Panc1 (cell line): ENCODE measurements around the gene CAMSAP2. TPM values are rescaled to one million over a fixed set of nuclear protein-coding genes. Genes with fewer than 3 reads are reported as not detected.

ENCODE experiments used
- ATAC-seq: fragments of 200-7000 bp; cut with Tn5 transposase; 2 replicates; pipeline ENCODE4 v1.9.1; 2020; ENCODE audit warnings: mild to moderate bottlenecking, moderate library complexity
- BruUV-seq: library from RNA; stranded (reverse); fragments of 400-500 nt; replicated peaks from 2 replicates; lab custom pipeline; 2021; lab: Mats Ljungman, UMichigan
- CTCF ChIA-PET: fragments of 300-600 bp; sonication (Branson Sonifier 250); formaldehyde crosslinking; loops from one replicate; lab custom pipeline; 2022; ENCODE audit warnings: antibody characterized with exemption; lab: Charles Lee
- POLR2A ChIA-PET: fragments of 300-600 bp; sonication (Branson Sonifier 250); formaldehyde crosslinking; loops from one replicate; lab custom pipeline; 2022; ENCODE audit warnings: antibody characterized with exemption; lab: Charles Lee
- DNase-seq: peaks from one replicate; pipeline ENCODE4 v3.0.0-alpha.2; 2010; ENCODE audit warnings: low read depth, low spot score
- H3K27ac ChIP-seq: 2 replicates; pipeline ENCODE4 v1.5.1; 2011; ENCODE audit warnings: mild to moderate bottlenecking, low read length, inconsistent platforms
- H3K27me3 ChIP-seq: fragments of 200-500 bp; sonication (Bioruptor generic); 2 replicates; pipeline ENCODE4 v1.6.0; 2014; ENCODE audit warnings: low read length, inconsistent platforms; ENCODE audit not compliant: control insufficient read depth, insufficient read depth
- H3K36me3 ChIP-seq: fragments of 200-500 bp; sonication (Bioruptor generic); 2 replicates; pipeline ENCODE4 v1.5.1; 2014; ENCODE audit warnings: inconsistent platforms, mild to moderate bottlenecking, low read length, moderate library complexity; ENCODE audit not compliant: control insufficient read depth, insufficient read depth
- H3K4me1 ChIP-seq: 2 replicates; pipeline ENCODE4 v1.5.1; 2011; ENCODE audit warnings: inconsistent platforms, mild to moderate bottlenecking, low read length, moderate library complexity; ENCODE audit not compliant: control insufficient read depth, insufficient read depth
- H3K4me3 ChIP-seq, 2 experiments: 2 replicates each; pipeline ENCODE4 v1.5.1; 2011 to 2012; ENCODE audit warnings: low read depth in 2 of 2, low read length in 2 of 2, mild to moderate bottlenecking in 2 of 2, inconsistent platforms in 1 of 2, moderate library complexity in 1 of 2
- H3K9me3 ChIP-seq: fragments of 200-500 bp; sonication (Bioruptor generic); 2 replicates; pipeline ENCODE4 v1.5.1; 2014; ENCODE audit warnings: low read depth, mild to moderate bottlenecking, inconsistent platforms, low read length, moderate library complexity; ENCODE audit not compliant: control insufficient read depth, insufficient read depth
- CTCF ChIP-seq: fragments of 450-650 bp; IDR thresholded peaks from 2 replicates; pipeline ENCODE4 v1.5.1; 2017; ENCODE audit warnings: mild to moderate bottlenecking
- POLR2AphosphoS5 ChIP-seq: IDR thresholded peaks from 2 replicates; pipeline ENCODE4 v1.6.1; 2012; ENCODE audit warnings: mild to moderate bottlenecking, low read depth, low read length, moderate library complexity
- SIN3A ChIP-seq: IDR thresholded peaks from 2 replicates; pipeline ENCODE4 v1.6.1; 2012; ENCODE audit warnings: low read depth, mild to moderate bottlenecking, low read length, moderate library complexity, borderline replicate concordance; ENCODE audit not compliant: insufficient read depth
- TCF7L2 ChIP-seq: IDR thresholded peaks from 2 replicates; pipeline ENCODE4 v1.6.1; 2011; ENCODE audit warnings: mild to moderate bottlenecking, low read depth, low read length, inconsistent platforms
- in situ Hi-C: cut with HindIII; loops from 2 replicates; pipeline ENCODE4 v1.10.0; 2016; ENCODE audit warnings: low sequenced_read_pairs, low pct_unique_long_range_greater_than_20kb
- intact Hi-C: fragments of 100-400 bp; cut with micrococcal nuclease; formaldehyde crosslinking; loops from one replicate; pipeline ENCODE4 v1.10.0; 2022; ENCODE audit not compliant: unreplicated experiment
- total RNA-seq: library from RNA; stranded (reverse); gene quantifications from one replicate; pipeline ENCODE4 v1.2.1, GENCODE V29; 2021; ENCODE audit not compliant: unreplicated experiment
- TF ChIP-seq, protein P1 (sequence below), 2 experiments: IDR thresholded peaks; 2 replicates each; pipeline ENCODE4 v1.6.1; 2011 to 2012; ENCODE audit warnings: low read depth in 2 of 2, control low read depth in 1 of 2, low read length in 1 of 2, mild to moderate bottlenecking in 1 of 2, moderate library complexity in 1 of 2; ENCODE audit not compliant: insufficient read depth in 1 of 2

The CAMSAP2 gene
- total RNA-seq, 1 experiment from 2014 or later: 40.1 TPM

DNA sequence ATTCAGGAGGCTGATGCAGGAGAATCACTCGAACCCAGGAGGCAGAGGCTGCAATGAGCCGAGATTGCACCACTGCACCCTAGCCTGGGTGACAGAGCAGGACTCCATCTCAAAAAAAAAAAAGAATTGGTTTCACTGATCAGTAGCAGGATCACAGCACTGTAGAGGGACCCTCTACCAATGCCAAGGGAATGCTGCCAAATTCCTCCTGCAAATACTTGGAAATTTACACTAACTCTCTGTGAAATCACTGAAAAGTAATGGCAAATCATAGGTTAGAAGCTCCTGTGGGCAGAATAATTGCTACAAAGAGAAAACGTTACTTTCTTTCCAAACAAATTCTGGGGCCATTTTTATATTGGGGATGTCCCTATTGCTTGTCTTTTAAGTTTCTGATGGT is 127.4 kb downstream of the CAMSAP2 start:
- ChIA-PET CTCF (interaction anchor here (0.6 kb wide), 1 partner anchor 244 kb away, joined by 4 read pairs; no protein-coding TSS in a partner anchor), POLR2A (no interaction called here)
- Histone ChIP-seq H3K36me3 (no peaks in the 10 kb centered on the region), H3K4me1 (no peaks in the 10 kb centered on the region; the same call in 1 of the 2 replicates), H3K27ac (no peak overlapping the region), H3K27me3 (no peaks in the 10 kb centered on the region), H3K4me3 (no peak overlapping the region), H3K9me3 (no peaks in the 10 kb centered on the region)
- in situ Hi-C loops (no loop called here), intact Hi-C loops (no loop called here)
- no peak for ATAC-seq
- no TSS peak for BruUV-seq
- TF ChIP-seq SIN3A (no peak), POLR2AphosphoS5 (no peak), CTCF (no peak), TCF7L2 (no peak)
- TF ChIP-seq, protein P1, sequence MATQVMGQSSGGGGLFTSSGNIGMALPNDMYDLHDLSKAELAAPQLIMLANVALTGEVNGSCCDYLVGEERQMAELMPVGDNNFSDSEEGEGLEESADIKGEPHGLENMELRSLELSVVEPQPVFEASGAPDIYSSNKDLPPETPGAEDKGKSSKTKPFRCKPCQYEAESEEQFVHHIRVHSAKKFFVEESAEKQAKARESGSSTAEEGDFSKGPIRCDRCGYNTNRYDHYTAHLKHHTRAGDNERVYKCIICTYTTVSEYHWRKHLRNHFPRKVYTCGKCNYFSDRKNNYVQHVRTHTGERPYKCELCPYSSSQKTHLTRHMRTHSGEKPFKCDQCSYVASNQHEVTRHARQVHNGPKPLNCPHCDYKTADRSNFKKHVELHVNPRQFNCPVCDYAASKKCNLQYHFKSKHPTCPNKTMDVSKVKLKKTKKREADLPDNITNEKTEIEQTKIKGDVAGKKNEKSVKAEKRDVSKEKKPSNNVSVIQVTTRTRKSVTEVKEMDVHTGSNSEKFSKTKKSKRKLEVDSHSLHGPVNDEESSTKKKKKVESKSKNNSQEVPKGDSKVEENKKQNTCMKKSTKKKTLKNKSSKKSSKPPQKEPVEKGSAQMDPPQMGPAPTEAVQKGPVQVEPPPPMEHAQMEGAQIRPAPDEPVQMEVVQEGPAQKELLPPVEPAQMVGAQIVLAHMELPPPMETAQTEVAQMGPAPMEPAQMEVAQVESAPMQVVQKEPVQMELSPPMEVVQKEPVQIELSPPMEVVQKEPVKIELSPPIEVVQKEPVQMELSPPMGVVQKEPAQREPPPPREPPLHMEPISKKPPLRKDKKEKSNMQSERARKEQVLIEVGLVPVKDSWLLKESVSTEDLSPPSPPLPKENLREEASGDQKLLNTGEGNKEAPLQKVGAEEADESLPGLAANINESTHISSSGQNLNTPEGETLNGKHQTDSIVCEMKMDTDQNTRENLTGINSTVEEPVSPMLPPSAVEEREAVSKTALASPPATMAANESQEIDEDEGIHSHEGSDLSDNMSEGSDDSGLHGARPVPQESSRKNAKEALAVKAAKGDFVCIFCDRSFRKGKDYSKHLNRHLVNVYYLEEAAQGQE (IDR thresholded peaks at IDR 0.05; ENCODE audit: insufficient read depth in 1 of 2, low read depth in 2 of 2, low read length in 1 of 2): no peak
- DNase-seq: no peak

- in situ Hi-C loops: no loop called here
- CTCF ChIA-PET: no interaction called here
- ATAC-seq: 0 out of 2 replicates have a peak, but pooled peaks have one; percentile 31
- Histone ChIP-seq H3K27me3 (no peaks in the 10 kb centered on the region), H3K4me1 (no peaks in the 10 kb centered on the region; the same call in 1 of the 2 replicates), H3K9me3 (no peaks in the 10 kb centered on the region), H3K36me3 (no peaks in the 10 kb centered on the region), H3K27ac (no peak overlapping the region), H3K4me3 (no peak overlapping the region)
- intact Hi-C loops: no loop called here
- DNase-seq: no peak
- BruUV-seq: no TSS peak
- TF ChIP-seq TCF7L2 (no peak), POLR2AphosphoS5 (no peak), SIN3A (no peak), CTCF (no peak)
- TF ChIP-seq, protein P1 (IDR thresholded peaks at IDR 0.05; ENCODE audit: insufficient read depth in 1 of 2, low read depth in 2 of 2, low read length in 1 of 2): no peak
- POLR2A ChIA-PET: no interaction called here
These were observed 127.8 kb downstream of the CAMSAP2 start for GRCh38 chr1:200866521-200866920.
